ENCODE results near the gene TNIK.

Gene TNIK

GRCh38 chr3:171459942-171460724 lies at the start of gene TNIK:
Gene TNIK, minus strand, starts transcription at chr3:171460405. Its CDS starts 342 bp downstream, at chr3:171460063.
- peak; percentile 91 for DNase-seq (ENCODE audit: low spot score)
- Histone ChIP-seq H3K27ac (peak within 1 kb of the TSS; percentile 74 to 78), H3K4me3 (peak within 1 kb of the TSS; percentile 97)
- TF ChIP-seq CTCF (IDR thresholded peaks at IDR 0.05) = no peak

GRCh38 chr3:171508676-171509075 lies 48.5 kb upstream of the TNIK start:
- H3K4me3 ChIP-seq = no peak overlapping the region
- no peak overlapping the region for H3K27ac ChIP-seq
- no peak for TF ChIP-seq CTCF (IDR thresholded peaks at IDR 0.05)
- no peak for DNase-seq (ENCODE audit: low spot score)

- no peak for TF ChIP-seq CTCF (IDR thresholded peaks at IDR 0.05)
- H3K27ac ChIP-seq = no peak overlapping the region
- DNase-seq (ENCODE audit: low spot score) = no peak
Observed at GRCh38 chr3:171508206-171508605, 48.0 kb upstream of the TNIK start.

GRCh38 chr3:171506743-171507319 lies 46.6 kb upstream of the TNIK start:
- no peak for TF ChIP-seq CTCF (IDR thresholded peaks at IDR 0.05)
- H3K27ac ChIP-seq = no peak overlapping the region
- no peak for DNase-seq (ENCODE audit: low spot score)
- no peak overlapping the region for H3K4me3 ChIP-seq

More at GRCh38 chr3:171508206-171508605, 48.0 kb upstream of the TNIK start:
- no peak overlapping the region for H3K4me3 ChIP-seq

GRCh38 chr3:171505822-171506333 lies 45.7 kb upstream of the TNIK start:
- no peak for DNase-seq (ENCODE audit: low spot score)
- TF ChIP-seq CTCF (IDR thresholded peaks at IDR 0.05) = no peak
- Histone ChIP-seq H3K27ac (no peak overlapping the region), H3K4me3 (no peak overlapping the region)

GRCh38 chr3:171504376-171504775 lies 44.2 kb upstream of the TNIK start:
- no peak for TF ChIP-seq CTCF (IDR thresholded peaks at IDR 0.05)
- Histone ChIP-seq H3K27ac (no peak overlapping the region), H3K4me3 (no peak overlapping the region)
- no peak for DNase-seq (ENCODE audit: low spot score)

Measured in coronary artery (tissue), 2 donors.